ENCODE measurements around the gene OPN3.

The OPN3 gene

DNA sequence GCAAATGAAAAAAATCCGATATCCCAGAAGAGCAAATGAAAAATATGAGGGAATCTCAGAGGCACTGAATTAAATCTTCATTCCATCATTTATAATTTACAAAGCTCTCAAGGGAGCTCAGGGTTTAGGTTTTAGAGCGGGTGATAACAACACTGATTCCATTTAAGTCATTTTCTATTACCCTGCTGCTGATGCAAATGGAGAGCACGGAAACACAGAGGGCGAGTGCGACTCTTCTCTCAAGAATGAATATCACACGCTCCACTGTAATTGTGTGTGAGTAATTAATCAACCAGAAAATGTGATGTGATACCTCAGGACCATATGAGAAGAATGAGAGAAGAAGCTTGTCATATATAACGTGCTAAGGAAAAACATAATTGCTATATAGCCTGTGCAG lies 22.7 kb downstream of the OPN3 start:
- DNase-seq (ENCODE audit: low read depth in 2 of 2) = no peak

DNA sequence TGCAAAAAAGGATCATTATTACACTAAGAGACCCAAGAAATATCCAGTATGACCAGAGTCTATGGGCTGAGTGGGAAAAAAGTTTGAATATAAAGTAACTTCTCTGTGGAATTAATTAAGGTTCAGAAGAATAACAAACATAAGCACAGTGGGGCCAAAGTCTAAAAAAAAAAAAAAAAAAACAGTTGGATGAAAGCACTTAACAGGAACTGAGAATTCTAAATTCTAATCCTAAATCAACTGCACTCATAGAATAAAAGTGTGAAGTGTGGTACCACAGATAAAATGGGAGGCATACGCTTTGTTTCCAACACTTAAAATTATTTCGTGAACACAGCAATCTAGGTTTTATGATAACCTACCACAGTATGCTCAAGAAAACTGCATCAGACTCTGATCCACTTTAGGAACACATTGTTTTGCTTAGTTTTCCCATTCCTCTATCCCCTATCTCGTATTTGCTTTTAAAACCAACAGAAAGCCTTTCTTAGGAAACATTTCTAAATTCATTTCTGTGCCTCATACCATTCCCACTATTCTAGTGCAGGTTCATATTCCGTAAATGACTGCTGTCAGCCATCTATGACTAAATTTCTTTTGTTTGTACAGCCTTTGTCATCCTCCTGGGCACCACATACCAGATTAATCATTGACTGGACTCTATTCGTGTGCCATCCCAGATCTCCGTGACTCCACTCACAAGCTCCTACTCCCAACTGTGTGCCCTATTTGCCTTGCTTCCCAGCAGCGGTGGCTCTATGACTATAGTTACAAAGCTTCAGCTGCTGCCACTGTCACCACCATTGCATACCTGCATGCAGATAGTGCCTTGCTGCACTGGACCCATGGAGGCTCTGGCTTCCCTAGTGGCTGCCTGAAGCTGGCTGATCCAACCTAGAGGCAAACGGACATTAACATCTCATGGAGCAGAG lies 24.9 kb downstream of the OPN3 start:
- no peak for DNase-seq (ENCODE audit: low read depth in 2 of 2)

DNA sequence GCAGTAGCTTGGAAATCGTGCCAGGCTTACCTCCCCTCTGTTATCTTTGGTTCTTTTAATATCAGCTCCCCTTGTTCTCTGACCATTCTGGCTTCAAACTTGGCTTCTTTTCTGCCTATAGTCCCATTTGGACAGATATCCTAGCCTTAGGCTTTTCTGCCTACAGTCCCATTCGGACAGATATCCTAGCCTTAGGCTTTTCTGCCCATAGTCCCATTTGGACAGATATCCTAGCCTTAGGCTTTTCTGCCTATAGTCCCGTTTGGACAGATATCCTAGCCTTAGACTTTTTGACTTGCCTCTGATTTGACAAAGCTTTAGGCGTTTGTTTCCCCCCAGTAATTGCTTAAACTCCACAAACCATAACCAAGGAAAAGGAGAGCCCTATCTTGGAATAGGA lies 25.6 kb downstream of the OPN3 start:
- DNase-seq (ENCODE audit: low read depth in 2 of 2) = no peak

DNA sequence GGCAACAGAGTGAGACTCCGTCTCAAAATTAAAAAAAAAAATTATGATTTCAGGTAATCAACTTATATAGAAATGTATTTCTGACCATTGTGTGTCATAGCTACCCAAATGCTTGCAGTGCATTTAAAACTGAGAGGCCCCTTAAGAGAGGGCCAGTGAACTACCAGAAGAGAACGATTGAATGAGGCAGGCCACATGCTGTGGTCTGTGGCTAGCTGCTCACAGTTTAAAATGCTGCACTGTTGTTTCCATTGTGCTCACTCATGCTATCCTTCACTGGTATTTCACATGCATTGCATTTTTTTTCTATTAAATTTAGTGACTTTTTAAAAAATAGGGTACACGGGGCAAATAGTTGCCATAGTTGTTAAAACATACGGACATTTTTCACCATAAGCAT lies 26.0 kb downstream of the OPN3 start:
- DNase-seq (ENCODE audit: low read depth in 2 of 2) = no peak

DNA sequence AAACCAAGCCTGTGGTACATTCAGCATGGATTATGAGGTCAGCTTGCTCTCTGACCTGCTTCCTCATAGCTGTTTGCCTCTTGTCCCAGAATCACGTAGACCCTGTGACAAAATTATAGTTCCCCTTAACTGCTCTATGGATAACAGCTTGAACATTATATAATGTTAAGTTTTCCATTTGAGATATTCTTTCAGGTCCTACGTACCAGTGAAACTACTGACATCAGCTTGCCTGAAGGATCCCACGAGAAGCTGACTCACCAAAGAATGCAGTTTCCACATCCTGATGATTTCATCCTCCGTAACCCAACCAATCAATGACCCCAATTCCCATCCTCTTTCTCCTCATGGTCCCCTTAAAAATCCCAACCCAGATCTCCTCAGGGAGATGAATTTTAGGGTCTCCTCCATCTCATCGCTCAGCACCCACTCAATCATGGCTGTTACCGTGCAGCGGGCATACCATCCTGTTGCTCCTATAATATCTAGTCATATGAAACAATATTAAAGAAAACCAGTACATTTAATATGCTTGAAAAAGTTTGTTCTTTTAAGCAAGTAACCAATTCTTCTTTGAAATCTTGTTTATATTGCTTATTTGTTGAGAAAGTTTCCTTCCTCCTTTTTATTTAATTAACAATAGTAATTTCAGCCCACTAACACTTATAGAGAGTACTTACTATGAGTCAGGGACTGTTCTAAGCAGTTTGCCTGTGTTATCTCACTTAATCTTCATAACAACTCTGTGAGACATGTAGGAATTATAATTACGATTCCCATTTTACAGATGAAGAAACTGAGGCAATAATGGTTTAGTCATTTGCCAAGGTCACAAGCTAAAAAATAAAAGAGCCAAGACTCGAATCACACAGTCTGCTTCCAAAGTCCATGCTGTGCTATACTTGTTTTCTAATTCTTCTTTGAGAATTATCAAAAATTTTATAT lies 27.4 kb downstream of the OPN3 start:
- no peak for DNase-seq (ENCODE audit: low read depth in 2 of 2)

DNA sequence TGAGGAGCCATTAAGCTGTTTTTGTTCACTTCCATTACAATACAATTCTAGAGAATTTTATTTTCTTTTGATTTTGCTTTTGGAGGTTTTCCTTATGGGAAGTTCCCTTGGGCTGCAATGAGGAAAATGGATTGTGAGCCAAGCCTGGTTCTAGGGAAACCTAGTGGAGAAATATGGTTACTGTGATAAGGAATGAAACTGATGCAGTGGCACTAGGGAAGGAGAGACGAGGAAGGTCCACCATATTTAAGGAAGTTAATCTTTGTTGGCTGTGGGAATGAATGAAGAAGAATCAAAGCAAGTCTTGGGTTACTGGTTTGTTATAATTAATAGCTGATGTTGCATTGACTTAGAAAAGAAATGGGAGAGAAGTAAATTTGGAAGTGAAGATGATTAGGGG lies 28.4 kb downstream of the OPN3 start:
- DNase-seq (ENCODE audit: low read depth in 2 of 2) = no peak

DNA sequence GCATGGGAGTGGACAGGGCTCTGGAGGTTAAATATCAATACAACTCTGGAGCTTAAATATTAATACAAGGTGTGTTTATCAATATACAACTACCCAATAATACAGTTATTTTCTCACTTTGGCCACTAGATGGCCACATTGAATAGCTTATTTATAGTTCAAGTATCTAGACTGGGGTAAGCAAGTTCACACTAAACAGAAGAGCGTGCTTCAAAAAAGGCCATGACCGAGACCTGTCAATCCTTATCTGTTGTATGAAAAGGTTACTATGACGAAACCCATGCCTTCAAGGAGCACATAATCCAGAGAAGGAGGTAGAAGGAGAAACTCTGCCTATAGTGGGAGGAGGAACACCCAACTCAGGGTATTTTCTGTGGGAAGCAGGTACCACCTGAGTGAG lies 29.1 kb downstream of the OPN3 start:
- DNase-seq (ENCODE audit: low read depth in 2 of 2) = no peak

DNA sequence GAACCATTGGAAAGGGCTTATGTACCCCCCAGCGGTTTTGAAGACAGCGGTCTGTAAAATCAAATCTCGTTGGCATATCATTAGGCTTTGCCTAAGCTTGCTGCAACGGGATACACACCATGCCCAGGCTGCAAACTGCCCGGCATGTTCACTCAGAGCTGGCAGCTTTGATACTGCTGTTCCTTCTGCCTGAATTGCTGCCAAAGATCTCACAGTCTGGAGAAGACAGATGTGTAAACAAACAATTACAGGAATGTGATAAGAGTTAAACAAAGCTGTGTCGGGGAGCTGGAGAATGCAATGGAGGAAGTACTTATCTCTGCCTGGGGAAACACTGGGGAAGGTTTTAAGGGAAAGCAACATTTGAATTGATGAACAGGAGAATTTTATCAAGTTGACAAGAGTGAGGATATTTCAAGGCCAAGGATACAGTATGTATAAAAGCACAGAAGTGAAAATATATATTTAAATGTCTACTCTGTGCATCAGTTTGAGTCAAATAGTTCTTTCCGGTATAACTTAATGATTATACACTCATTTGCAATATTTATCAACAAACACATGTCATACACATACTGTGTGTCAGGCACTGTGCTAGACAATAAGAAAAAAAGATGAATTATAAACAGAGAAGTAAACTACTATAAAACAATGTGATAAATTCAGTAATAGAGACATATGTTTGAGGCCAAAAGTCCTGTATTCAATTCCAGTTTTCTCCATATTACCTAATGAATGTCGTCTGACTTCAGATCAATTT lies 29.9 kb downstream of the OPN3 start:
- no peak for DNase-seq (ENCODE audit: low read depth in 2 of 2)

DNA sequence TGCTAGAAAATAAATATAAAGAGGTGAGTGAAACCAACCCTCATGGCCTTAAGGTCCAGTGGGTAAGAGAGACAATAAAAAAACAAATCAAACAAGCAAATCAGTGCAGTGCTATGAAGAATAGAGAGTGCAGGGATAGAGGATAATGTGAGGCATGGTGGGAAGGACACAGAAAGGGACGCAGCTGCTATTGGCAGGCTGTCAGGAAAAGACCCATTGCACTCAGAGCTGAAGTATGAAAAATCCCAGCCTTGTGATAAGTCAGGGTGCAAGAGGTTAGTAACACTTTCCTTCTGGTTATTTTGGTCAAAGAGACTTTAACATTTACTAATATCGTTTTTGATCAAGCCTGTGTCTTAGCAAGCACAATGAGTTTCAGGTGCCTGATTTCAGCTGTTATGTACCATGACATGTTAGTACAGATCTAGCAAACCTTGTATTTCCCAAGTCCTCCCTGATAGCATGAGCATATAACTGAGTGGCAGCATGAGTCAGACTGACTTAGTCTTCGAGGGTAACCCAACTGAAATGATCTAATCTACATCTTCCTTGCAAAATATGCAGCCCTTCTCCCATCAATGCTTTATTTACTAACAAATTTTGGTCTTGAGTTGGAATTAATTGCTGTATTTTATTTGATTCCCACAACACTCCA lies 31.7 kb downstream of the OPN3 start:
- DNase-seq (ENCODE audit: low read depth in 2 of 2) = no peak

DNA sequence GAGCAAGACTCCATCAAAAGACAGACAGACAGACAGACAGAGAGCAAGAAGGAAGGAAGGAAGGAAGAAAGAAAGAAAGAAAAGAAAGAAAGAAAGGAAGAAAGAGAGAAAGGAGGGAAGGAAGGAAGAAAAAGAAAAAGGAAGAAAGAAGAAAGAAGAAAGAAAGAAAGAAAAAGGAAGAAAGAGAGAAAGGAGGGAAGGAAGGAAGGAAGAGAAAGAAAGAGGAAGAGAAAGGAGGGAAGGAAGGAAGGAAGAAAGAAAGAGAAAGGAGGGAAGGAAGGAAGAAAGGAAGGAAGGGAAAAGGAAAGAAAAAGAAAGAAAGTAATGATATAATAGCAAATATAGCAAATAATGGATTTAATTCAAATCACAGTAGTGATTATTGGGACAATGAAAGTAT lies 32.7 kb downstream of the OPN3 start:
- DNase-seq (ENCODE audit: low read depth in 2 of 2) = no peak

DNA sequence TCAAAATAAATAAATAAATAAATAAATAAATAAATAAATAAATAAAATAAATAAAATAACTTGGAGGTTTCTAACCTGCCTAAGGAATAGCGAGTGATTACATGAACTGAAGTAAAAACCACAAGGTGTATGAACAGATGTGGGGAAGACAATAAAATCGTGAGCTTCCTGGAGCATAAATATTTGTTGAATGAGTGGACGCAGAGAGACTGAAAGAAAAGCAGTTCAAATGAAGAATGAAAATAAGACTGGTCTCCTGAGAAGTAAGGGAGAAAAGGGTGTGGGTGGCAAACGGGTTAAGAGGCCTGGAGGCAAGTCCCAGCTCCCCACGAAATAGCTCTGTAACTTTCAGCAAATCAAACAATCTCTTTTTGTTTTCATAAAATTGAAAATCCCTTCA lies 33.6 kb downstream of the OPN3 start:
- DNase-seq (ENCODE audit: low read depth in 2 of 2) = no peak

DNA sequence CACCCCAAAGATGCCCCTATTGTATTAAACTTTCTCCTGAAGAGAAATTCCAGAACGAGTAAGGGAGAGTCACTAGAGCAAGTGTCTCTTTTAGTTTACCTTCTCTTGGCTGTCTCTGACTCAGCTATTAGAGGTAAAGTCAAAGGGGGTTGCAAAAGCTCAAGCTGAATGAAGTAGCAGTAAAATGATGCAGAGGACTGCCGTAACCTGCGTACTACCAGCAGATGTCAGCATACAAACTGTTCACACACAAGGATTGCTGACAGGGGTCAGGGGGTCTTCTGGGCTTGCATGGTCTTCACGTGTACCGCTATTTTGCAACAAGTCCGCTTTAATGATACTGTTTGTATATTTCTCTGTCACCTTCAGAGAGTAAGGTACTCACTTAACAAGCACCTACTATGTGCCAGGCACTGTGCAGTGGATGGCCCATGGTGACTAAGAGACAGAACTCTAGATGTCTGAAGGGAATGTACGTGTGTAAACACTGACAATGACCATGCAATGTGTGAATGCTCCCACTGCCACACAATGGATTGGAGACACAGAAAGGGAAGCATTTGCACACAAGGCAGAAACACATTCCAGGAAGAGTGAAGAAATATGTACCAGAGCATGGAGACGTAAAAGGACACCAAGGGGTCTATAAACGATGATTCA lies 34.9 kb downstream of the OPN3 start:
- DNase-seq (ENCODE audit: low read depth in 2 of 2) = no peak

DNA sequence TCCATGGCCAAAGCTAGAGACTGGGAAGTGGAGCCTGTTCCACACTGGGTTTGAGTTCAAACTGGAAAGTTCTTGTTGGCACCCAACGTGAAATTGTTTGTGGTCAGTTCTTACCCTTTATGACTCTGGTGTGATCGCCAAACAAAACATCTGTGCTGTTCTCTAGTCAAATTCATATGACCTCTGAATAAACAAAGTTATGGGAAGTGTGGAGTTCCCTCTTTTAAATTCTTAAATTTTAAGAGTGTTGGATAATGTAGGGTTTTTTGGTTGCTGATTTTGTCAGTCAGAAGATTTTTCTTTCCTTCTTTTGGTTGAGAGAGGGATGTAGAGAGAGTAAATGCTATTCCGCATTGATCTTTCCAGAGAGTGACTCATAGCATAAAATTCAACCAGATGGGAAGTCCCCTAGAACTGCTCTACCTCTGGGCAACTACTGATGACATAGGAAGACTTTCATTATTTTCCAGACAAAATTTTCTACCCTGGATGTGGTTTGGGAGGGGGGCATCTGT lies 36.4 kb downstream of the OPN3 start:
- no peak for DNase-seq (ENCODE audit: low read depth in 2 of 2)

DNA sequence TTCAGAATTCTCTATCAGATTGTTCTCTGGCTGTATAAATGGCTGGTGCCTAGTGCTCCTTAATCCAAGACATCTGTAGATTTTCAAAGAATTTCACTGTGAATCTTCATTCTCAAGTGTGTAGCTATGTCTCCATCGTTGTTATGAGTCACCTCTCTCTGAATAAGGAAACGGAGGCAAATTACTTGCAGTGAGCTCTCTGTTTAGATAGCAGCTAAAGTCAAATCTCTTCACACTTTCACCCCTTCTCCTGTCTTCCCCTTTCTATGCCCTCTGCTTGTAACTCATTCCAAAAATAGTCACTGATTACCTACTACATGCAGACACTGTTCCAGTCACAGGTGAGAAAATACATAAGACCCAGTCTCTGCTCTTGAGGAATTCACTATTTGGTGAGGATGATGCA lies 39.7 kb downstream of the OPN3 start:
- DNase-seq (ENCODE audit: low read depth in 2 of 2) = no peak

DNA sequence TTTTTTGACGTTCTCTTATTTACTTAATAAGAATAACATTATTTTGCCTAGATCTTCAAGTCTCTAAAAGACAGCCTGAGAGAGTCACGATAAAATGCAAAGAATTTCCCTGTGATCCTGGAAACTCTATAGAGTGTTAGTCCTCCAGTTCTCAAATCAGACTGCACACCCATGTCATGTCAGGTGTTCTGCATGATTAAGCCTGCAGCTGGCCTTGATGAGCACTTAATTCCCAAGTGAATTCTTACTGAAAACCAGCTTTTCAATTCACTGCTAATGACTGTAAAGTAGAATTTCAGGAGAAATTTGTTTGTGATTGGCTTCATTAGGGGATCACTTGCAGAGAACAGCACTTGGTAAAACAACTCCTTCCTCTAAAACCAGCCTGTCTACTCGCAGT lies 41.9 kb downstream of the OPN3 start:
- no peak for DNase-seq (ENCODE audit: low read depth in 2 of 2)

DNA sequence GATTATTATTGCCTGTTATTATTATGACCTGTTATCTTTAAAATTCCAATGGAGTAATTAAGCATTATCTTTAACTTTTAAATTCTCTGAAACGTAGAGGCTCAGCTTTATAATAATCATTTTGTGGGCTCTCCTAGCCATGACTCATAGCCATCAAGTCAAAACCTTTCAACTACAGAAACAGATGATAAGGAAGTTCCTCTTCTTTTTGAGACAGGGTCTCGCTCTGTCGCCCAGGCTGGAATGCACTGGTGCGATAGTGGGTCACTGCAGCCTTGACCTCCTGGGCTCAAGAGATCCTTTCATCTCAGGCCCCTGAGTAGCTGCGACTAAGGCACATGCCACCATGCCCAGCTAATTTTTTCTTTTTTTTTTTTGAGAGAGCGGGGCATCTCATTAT lies 43.5 kb downstream of the OPN3 start:
- no peak for DNase-seq (ENCODE audit: low read depth in 2 of 2)

DNA sequence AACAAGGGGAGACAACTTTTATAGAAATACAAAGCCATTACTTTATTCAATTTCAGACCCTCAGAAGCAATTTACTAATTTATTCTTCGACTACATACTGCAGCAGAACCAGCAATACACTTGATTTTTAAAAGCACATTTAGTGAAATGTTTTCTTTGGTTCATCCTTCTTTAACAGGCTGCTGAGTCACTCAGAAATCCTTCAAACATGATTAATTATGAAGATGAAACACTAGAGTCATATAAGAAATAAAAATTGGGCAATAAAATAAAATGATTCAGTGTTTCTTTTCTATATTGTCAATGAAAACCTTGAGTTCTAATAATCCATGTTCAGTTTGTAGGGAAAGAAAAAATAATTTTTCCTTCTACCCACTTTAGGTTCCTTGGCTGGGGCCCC lies 47.0 kb downstream of the OPN3 start:
- DNase-seq (ENCODE audit: low read depth in 2 of 2) = no peak

DNA sequence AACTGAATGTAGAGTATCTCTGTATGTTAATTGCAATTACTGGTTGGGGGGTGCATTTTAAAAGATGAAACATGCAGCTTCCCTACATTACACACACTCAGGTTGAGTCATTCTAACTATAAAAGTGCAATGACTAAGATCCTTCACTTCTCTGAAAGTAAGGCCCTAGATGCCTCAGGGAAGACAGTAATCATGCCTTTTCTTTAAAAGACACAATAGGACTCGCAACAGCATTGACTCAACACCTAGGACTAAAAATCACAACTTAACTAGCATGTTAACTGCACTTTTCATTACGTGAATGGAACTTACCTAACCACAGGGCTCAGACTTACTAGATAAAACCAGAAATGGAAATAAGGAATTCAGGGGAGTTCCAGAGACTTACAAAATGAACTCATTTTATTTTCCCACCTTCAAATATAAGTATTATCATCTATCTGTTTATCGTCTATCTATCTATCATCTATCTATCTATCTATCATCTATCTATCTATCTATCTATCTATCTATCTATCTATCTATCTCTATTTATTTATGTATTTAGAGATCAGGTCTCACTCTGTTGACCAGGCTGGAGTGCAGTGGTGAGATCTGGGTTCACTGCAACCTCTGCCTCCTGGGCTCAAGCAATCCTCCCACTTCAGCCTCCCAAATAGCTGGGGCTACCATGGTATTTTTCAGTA lies 47.8 kb downstream of the OPN3 start:
- no peak for DNase-seq (ENCODE audit: low read depth in 2 of 2)

DNA sequence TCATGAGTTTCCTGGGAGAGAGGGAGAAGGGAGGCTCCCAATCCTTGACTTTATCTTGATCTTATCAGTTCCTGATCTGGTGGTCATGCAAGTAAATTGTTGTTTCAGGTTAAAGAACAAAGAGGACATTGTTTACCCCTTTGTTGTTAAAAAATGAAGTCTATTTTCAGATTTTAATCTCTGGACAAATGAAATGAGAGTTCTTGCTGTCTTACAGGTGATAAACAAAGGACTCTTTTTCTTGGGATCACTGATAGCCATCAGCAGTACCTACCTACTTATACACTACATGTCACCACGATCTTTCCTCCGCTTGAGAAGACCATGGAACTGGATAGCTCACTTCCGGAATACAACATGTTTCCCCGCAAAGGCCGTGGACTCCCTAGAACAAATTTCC lies 48.4 kb downstream of the OPN3 start:
- no peak for DNase-seq (ENCODE audit: low read depth in 2 of 2)

DNA sequence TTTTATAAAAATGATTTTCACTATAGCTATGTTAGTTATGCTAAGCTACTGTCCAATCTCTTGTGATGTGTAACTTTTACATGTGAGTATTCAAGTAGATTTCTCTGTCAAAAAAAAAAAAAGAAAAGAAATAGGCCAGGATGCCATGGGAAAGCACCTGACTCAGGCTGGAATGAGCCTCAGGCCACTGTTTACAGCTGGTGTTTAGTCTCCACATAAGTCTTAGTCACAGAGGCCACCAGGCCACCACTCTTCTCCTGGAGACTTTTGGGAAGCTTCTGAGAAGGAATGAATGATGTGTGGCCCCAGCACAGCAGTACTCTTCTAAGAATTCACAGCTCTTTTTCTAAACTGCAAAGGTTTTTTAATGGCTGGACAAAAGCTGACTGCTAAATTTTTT lies 48.9 kb downstream of the OPN3 start:
- DNase-seq (ENCODE audit: low read depth in 2 of 2) = no peak
